Calu3 (cell line): ENCODE results near the gene RNF181. TPM values are rescaled to one million over a fixed set of nuclear protein-coding genes. Genes with fewer than 3 reads are reported as not detected.

Source experiments
- BruUV-seq: library from RNA; stranded (reverse); fragments of 400-500 nt; replicated peaks from 2 replicates; lab custom pipeline; 2021; lab: Mats Ljungman, UMichigan
- CTCF ChIA-PET: fragments of 300-600 bp; sonication (Branson Sonifier 250); formaldehyde crosslinking; loops from one replicate; lab custom pipeline; 2022; ENCODE audit warnings: antibody characterized with exemption; lab: Charles Lee
- DNase-seq: peaks from one replicate; pipeline ENCODE4 v3.0.0; 2022
- H3K27ac Mint-ChIP-seq: one replicate; pipeline ENCODE4 v1.8.0; 2022; ENCODE audit warnings: mixed read lengths; ENCODE audit not compliant: unreplicated experiment
- H3K27me3 Mint-ChIP-seq: one replicate; pipeline ENCODE4 v1.8.0; 2022; ENCODE audit warnings: mixed read lengths; ENCODE audit not compliant: unreplicated experiment
- H3K36me3 Mint-ChIP-seq: one replicate; pipeline ENCODE4 v1.8.0; 2022; ENCODE audit warnings: mild to moderate bottlenecking, moderate library complexity, mixed read lengths; ENCODE audit not compliant: insufficient read depth, unreplicated experiment
- H3K4me1 Mint-ChIP-seq: one replicate; pipeline ENCODE4 v1.8.0; 2022; ENCODE audit warnings: mild to moderate bottlenecking, low read depth, mixed read lengths; ENCODE audit not compliant: unreplicated experiment
- H3K4me3 Mint-ChIP-seq: one replicate; pipeline ENCODE4 v1.8.0; 2022; ENCODE audit warnings: mild to moderate bottlenecking, low read depth, moderate library complexity, mixed read lengths; ENCODE audit not compliant: unreplicated experiment
- H3K9me3 Mint-ChIP-seq: one replicate; pipeline ENCODE4 v1.8.0; 2022; ENCODE audit warnings: low read depth, mixed read lengths; ENCODE audit not compliant: unreplicated experiment
- intact Hi-C: fragments of 100-400 bp; cut with micrococcal nuclease; formaldehyde crosslinking; loops from one replicate; pipeline ENCODE4 v1.10.0; 2022; ENCODE audit not compliant: unreplicated experiment
- total RNA-seq: library from RNA; stranded (reverse); gene quantifications from 2 replicates; pipeline ENCODE4 v1.2.3, GENCODE V29; 2022
- TF ChIP-seq, protein P1 (sequence below): fragments of 200-600 bp; IDR thresholded peaks from one replicate; pipeline ENCODE4 v1.8.0; 2022; ENCODE audit warnings: antibody characterized with exemption; ENCODE audit not compliant: unreplicated experiment

RNF181 gene
- total RNA-seq, 1 experiment from 2014 or later: 101 TPM

DNA sequence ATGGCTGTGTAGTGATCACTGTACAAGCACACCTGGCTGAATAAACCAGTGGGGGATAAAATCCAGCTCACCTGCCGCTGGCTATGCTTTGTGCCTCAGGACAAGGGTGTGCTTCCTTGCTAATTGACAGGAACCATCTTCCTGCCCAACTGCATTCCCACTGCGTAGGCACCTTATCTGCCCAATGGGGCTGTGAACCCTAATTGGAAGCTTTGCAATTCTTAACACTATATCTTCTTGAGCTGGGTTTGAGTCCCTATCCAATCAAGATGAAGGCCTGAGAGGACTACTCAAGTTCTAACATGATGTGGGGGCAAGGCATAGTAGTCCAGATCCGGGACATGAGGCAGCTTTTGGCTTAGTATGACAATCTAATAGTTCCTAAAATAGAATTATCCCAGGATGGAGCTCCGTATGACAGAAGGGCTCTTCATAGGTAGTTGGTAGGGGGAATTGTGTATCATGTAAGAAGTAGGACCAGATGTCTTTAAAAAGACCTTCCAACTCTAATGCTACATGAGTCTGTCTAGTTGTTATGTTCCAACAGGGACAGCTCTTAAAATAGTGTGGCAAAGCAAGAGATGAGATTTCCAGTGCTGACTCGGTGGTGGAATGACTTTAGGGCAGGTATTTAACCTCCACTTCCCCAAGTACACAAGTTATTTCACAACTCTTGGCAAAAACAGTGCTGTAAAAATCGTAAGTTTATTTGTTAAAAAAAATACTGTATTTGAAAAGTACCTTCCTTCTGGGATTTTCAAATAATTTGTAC, 9.2 kb downstream of the RNF181 start:
- H3K36me3 Mint-ChIP-seq: peaks cover 68% of the 10 kb centered on the region
- DNase-seq: no peak
- H3K9me3 Mint-ChIP-seq: no peaks in the 10 kb centered on the region
- intact Hi-C loops: no loop called here
- peaks cover 8% of the 10 kb centered on the region for H3K4me1 Mint-ChIP-seq
- no peaks in the 10 kb centered on the region for H3K27me3 Mint-ChIP-seq
- no TSS peak for BruUV-seq
- CTCF ChIA-PET: interaction anchor here (1.8 kb wide), 1 partner anchor 9 kb away, joined by 6 read pairs; the partner anchor contains the start of gene RNF181
- H3K27ac Mint-ChIP-seq: no peak overlapping the region
- H3K4me3 Mint-ChIP-seq: no peak overlapping the region
- TF ChIP-seq, protein P1, sequence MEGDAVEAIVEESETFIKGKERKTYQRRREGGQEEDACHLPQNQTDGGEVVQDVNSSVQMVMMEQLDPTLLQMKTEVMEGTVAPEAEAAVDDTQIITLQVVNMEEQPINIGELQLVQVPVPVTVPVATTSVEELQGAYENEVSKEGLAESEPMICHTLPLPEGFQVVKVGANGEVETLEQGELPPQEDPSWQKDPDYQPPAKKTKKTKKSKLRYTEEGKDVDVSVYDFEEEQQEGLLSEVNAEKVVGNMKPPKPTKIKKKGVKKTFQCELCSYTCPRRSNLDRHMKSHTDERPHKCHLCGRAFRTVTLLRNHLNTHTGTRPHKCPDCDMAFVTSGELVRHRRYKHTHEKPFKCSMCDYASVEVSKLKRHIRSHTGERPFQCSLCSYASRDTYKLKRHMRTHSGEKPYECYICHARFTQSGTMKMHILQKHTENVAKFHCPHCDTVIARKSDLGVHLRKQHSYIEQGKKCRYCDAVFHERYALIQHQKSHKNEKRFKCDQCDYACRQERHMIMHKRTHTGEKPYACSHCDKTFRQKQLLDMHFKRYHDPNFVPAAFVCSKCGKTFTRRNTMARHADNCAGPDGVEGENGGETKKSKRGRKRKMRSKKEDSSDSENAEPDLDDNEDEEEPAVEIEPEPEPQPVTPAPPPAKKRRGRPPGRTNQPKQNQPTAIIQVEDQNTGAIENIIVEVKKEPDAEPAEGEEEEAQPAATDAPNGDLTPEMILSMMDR: no peak

DNA sequence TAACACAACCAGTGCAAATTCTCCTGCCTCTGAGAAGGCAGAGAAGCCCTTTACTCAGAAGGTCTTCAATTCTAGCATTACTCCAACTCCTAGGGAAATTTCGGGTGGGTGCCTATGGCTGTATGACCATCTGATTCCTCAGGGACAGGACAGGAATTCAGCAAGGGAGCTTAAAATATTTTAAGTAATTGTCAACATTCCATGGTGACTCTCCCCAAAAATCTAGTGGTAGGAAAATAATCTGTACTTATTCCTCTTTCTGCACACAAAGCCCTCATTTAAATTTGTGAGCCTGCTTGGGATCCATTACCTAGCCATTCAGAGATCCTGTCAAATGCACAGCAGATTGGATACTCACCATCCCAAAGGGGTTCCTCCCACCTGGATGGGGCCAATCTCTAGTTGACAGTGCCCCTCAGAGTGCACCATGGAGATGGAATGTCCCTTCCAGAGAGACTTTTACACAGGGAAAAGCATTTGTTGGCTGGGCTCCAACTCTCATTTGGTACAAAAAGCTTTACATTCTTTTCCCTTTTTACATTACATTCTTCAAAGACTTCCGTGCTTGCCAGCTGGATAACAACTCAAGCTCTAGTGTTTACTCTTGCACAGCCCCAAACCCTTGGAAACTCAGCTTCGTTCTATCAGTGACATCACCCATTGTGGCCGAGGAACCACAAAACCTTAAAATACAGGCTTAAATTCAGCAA, 10.0 kb downstream of the RNF181 start:
- CTCF ChIA-PET: no interaction called here
- DNase-seq: no peak
- Mint-ChIP-seq H3K4me1 (peaks cover 8% of the 10 kb centered on the region), H3K36me3 (peaks cover 67% of the 10 kb centered on the region), H3K9me3 (no peaks in the 10 kb centered on the region), H3K4me3 (no peak overlapping the region), H3K27ac (no peak overlapping the region), H3K27me3 (no peaks in the 10 kb centered on the region)
- TF ChIP-seq, protein P1: no peak
- no TSS peak for BruUV-seq
- intact Hi-C loops: no loop called here

DNA sequence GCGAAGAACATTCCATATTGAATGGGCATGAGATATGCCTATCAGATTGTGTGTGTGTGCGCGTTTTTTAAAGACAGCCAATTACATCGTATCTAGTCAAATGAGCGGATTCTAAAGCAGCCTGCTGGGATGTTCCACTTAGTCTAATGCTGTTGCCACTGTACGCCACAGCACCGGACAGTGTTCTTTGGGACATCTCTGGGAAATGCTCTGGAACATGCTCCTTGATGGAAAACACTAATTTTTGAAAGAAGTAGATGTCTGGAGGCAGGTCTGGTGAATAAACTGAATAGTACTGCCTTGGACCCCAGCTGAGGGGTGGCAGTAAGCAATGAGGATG, 10.5 kb downstream of the RNF181 start:
- CTCF ChIA-PET: no interaction called here
- H3K4me3 Mint-ChIP-seq: no peak overlapping the region
- intact Hi-C loops: no loop called here
- peaks cover 63% of the 10 kb centered on the region for H3K36me3 Mint-ChIP-seq
- no peaks in the 10 kb centered on the region for H3K27me3 Mint-ChIP-seq
- TF ChIP-seq, protein P1: no peak
- no TSS peak for BruUV-seq
- no peaks in the 10 kb centered on the region for H3K9me3 Mint-ChIP-seq
- peaks cover 8% of the 10 kb centered on the region for H3K4me1 Mint-ChIP-seq
- DNase-seq: no peak
- no peak overlapping the region for H3K27ac Mint-ChIP-seq

DNA sequence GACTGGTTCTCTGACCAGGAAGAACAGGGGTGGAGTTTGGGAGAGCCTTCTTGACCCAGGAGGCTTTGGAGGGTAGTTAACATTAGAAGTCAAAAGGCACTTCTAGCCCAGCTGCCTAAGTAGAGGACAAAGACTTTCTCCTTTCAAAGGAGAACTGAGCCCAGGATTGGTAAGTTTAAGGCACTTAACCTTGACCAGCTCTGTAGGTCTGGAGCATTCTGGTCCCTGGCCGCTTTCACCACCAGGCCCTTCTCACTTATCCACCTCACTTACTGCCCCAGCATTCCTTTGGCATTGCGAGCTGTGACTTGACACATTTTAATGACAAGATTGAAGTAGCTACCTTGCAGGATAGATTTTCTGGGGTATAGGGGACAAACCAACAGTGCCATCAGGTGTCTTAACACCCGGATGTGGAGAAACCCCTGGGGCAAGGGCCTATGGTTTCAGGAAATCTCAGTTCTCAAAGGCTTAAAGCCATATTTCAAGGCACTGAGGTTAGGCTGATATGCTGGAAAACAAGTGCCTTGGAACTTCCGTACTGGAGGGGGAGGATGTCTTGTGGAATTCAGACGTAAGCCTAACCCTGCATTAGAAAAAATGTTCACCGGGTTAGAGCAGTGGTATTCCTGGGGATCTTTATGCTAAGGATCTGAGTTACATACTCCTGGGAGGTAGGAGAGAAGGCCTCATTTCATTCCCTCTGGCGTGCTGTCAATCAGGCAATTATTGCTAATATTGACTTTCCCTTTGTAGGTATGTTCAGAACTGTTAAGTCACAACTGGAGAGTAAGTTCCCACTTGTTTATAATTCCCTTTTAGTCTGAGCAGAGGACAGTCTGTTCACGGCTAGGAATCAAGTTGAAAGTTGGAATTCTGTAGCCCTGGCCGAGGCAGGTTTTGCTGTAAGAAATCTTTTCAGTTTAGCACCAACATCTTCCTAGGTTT, 12.0 kb downstream of the RNF181 start:
- Mint-ChIP-seq H3K27ac (no peak overlapping the region), H3K27me3 (no peaks in the 10 kb centered on the region), H3K4me3 (no peak overlapping the region), H3K9me3 (no peaks in the 10 kb centered on the region), H3K4me1 (peaks cover 8% of the 10 kb centered on the region), H3K36me3 (peaks cover 65% of the 10 kb centered on the region)
- DNase-seq: no peak
- BruUV-seq: no TSS peak
- intact Hi-C loops: no loop called here
- CTCF ChIA-PET: interaction anchor here (0.7 kb wide), 1 partner anchor 20 kb away, joined by 4 read pairs; no protein-coding TSS in a partner anchor
- TF ChIP-seq, protein P1: no peak
